ENCODE data around the gene PDE4D.

- TF ChIP-seq CTCF (IDR thresholded peaks at IDR 0.05; ENCODE audit: extremely low read depth in 1 of 2, insufficient read depth in 1 of 2, low read depth in 1 of 2, low read length in 2 of 2) (no peak), MYC (IDR thresholded peaks at IDR 0.05; ENCODE audit: low read depth, low read length) (no peak), POLR2AphosphoS5 (IDR thresholded peaks at IDR 0.05; ENCODE audit: insufficient read depth, low read depth, low read length) (no peak)
Observed at GRCh38 chr5:59089767-59090166, 803.8 kb downstream of the PDE4D start.

All from endothelial cell of umbilical vein (primary cell).